Islet of Langerhans (tissue), 1 donor: ENCODE measurements around the gene MMP17.

Experiments used
- FAIRE-seq: peaks from one replicate; lab custom pipeline; 2011; peaks lifted over from hg19 to GRCh38; lab: Jason Lieb, UNC

MMP17 gene

GRCh38 chr12:131830914-131831571 is 2.9 kb downstream of the MMP17 start:
- no peak for FAIRE-seq

- no peak for FAIRE-seq
These were observed 3.4 kb downstream of the MMP17 start for GRCh38 chr12:131831635-131832041.

GRCh38 chr12:131832321-131833231 is 4.4 kb downstream of the MMP17 start:
- no peak for FAIRE-seq

GRCh38 chr12:131833288-131833895 is 5.2 kb downstream of the MMP17 start:
- no peak for FAIRE-seq

- FAIRE-seq = no peak
These were observed 5.9 kb downstream of the MMP17 start for GRCh38 chr12:131833896-131834641.

- FAIRE-seq = no peak
These were observed 6.8 kb downstream of the MMP17 start for GRCh38 chr12:131834798-131835615.

GRCh38 chr12:131835616-131836171 is 7.5 kb downstream of the MMP17 start:
- FAIRE-seq = no peak

GRCh38 chr12:131836193-131836592 is 8.0 kb downstream of the MMP17 start:
- no peak for FAIRE-seq

GRCh38 chr12:131836714-131837397 is 8.7 kb downstream of the MMP17 start:
- no peak for FAIRE-seq

- no peak for FAIRE-seq
These were observed 12.6 kb downstream of the MMP17 start for GRCh38 chr12:131840643-131841416.

GRCh38 chr12:131841547-131841946 is 13.4 kb downstream of the MMP17 start:
- no peak for FAIRE-seq

GRCh38 chr12:131842169-131842568 is 14.0 kb downstream of the MMP17 start:
- no peak for FAIRE-seq

- no peak for FAIRE-seq
These were observed 15.3 kb downstream of the MMP17 start for GRCh38 chr12:131843527-131843926.

- no peak for FAIRE-seq
These were observed 15.9 kb downstream of the MMP17 start for GRCh38 chr12:131844140-131844539.

GRCh38 chr12:131844656-131845055 is 16.5 kb downstream of the MMP17 start:
- FAIRE-seq = no peak

- FAIRE-seq = no peak
These were observed 16.9 kb downstream of the MMP17 start for GRCh38 chr12:131845121-131845520.

- no peak for FAIRE-seq
These were observed 19.3 kb downstream of the MMP17 start for GRCh38 chr12:131847456-131847855.

GRCh38 chr12:131848753-131849152 is 20.6 kb downstream of the MMP17 start:
- FAIRE-seq = no peak

- no peak for FAIRE-seq
These were observed 21.7 kb downstream of the MMP17 start for GRCh38 chr12:131849700-131850553.
